Activated CD8-positive, alpha-beta memory T cell treated with anti-CD3 and anti-CD28 coated beads for 24 hours (primary cell): ENCODE measurements around the gene RASA3.

Source experiments
- DNase-seq: peaks from one replicate; pipeline ENCODE4 v3.0.0-alpha.2; 2020

The RASA3 gene

GRCh38 chr13:113945857-113946408 lies 186.5 kb downstream of the RASA3 start:
- DNase-seq: no peak

GRCh38 chr13:113943821-113944565 lies 188.4 kb downstream of the RASA3 start:
- DNase-seq: no peak

GRCh38 chr13:113942591-113943103 lies 189.8 kb downstream of the RASA3 start:
- no peak for DNase-seq

GRCh38 chr13:113941571-113942191 lies 190.7 kb downstream of the RASA3 start:
- DNase-seq: no peak

GRCh38 chr13:113939944-113940297 lies 192.5 kb downstream of the RASA3 start:
- no peak for DNase-seq

- no peak for DNase-seq
Observed at GRCh38 chr13:113939129-113939943, 193.1 kb downstream of the RASA3 start.

- DNase-seq: no peak
Observed at GRCh38 chr13:113938716-113939115, 193.7 kb downstream of the RASA3 start.

GRCh38 chr13:113938246-113938645 lies 194.2 kb downstream of the RASA3 start:
- DNase-seq: no peak

GRCh38 chr13:113937527-113938180 lies 194.8 kb downstream of the RASA3 start:
- no peak for DNase-seq

- DNase-seq: no peak
Observed at GRCh38 chr13:113937073-113937472, 195.3 kb downstream of the RASA3 start.

GRCh38 chr13:113936166-113936965 lies 196.1 kb downstream of the RASA3 start:
- DNase-seq: no peak

- DNase-seq: no peak
Observed at GRCh38 chr13:113935001-113935844, 197.2 kb downstream of the RASA3 start.

GRCh38 chr13:113934576-113934975 lies 197.8 kb downstream of the RASA3 start:
- DNase-seq: no peak

- no peak for DNase-seq
Observed at GRCh38 chr13:113933901-113934300, 198.5 kb downstream of the RASA3 start.

- no peak for DNase-seq
Observed at GRCh38 chr13:113931841-113932459, 200.5 kb downstream of the RASA3 start.

- peak; percentile 85 for DNase-seq
Observed at GRCh38 chr13:113930671-113931637, 201.5 kb downstream of the RASA3 start.

GRCh38 chr13:113929628-113930615 lies 202.5 kb downstream of the RASA3 start:
- DNase-seq: no peak
